ENCODE measurements around the gene PARD3B.

PARD3B gene

GRCh38 chr2:205274801-205275200, 729.5 kb downstream of the PARD3B start:
- Histone ChIP-seq H3K36me3 (replicated peaks; ENCODE audit: insufficient read depth, low read length) (no peaks in the 10 kb centered on the region), H3K4me2 (ENCODE audit: low read depth, low read length) (no peak overlapping the region), H3K79me2 (ENCODE audit: low read length) (no peaks in the 10 kb centered on the region), H2AFZ (ENCODE audit: low read length) (no peak overlapping the region), H3K9ac (ENCODE audit: low read length) (no peak overlapping the region), H3K27ac (ENCODE audit: low read length) (no peak overlapping the region), H3K4me1 (ENCODE audit: low read length) (no peaks in the 10 kb centered on the region), H3K9me3 (replicated peaks; ENCODE audit: insufficient read depth, low read length) (no peaks in the 10 kb centered on the region), H3K4me3 (ENCODE audit: low read length) (no peak overlapping the region), H3K9me2 (replicated peaks; ENCODE audit: insufficient read depth, low read length) (no peaks in the 10 kb centered on the region), H4K20me1 (ENCODE audit: insufficient read depth, low read length) (no peaks in the 10 kb centered on the region), H3F3A (ENCODE audit: insufficient read depth, low read length) (no peaks in the 10 kb centered on the region), H3K27me3 (replicated peaks; ENCODE audit: insufficient read depth, low read length) (no peaks in the 10 kb centered on the region)
- TF ChIP-seq CTCF (IDR thresholded peaks at IDR 0.05; ENCODE audit: low read length) (no peak), EZH2phosphoT487 (IDR thresholded peaks at IDR 0.05; ENCODE audit: low read length) (no peak), EZH2 (optimal IDR thresholded peaks at IDR 0.05; ENCODE audit: low read depth, low read length) (no peak)
- DNase-seq = no peak

GRCh38 chr2:205276116-205276777, 731.0 kb downstream of the PARD3B start:
- Histone ChIP-seq H3K9me2 (replicated peaks; ENCODE audit: insufficient read depth, low read length) (no peaks in the 10 kb centered on the region), H3K4me1 (ENCODE audit: low read length) (no peaks in the 10 kb centered on the region), H3F3A (ENCODE audit: insufficient read depth, low read length) (no peaks in the 10 kb centered on the region), H3K27me3 (replicated peaks; ENCODE audit: insufficient read depth, low read length) (no peaks in the 10 kb centered on the region), H3K9me3 (replicated peaks; ENCODE audit: insufficient read depth, low read length) (no peaks in the 10 kb centered on the region), H3K4me3 (ENCODE audit: low read length) (no peak overlapping the region), H4K20me1 (ENCODE audit: insufficient read depth, low read length) (no peaks in the 10 kb centered on the region), H3K4me2 (ENCODE audit: low read depth, low read length) (no peak overlapping the region), H3K27ac (ENCODE audit: low read length) (no peak overlapping the region), H3K36me3 (replicated peaks; ENCODE audit: insufficient read depth, low read length) (no peaks in the 10 kb centered on the region), H3K79me2 (ENCODE audit: low read length) (no peaks in the 10 kb centered on the region), H2AFZ (ENCODE audit: low read length) (no peak overlapping the region), H3K9ac (ENCODE audit: low read length) (no peak overlapping the region)
- no peak for DNase-seq
- TF ChIP-seq CTCF (IDR thresholded peaks at IDR 0.05; ENCODE audit: low read length) (no peak), EZH2 (optimal IDR thresholded peaks at IDR 0.05; ENCODE audit: low read depth, low read length) (no peak), EZH2phosphoT487 (IDR thresholded peaks at IDR 0.05; ENCODE audit: low read length) (no peak)

GRCh38 chr2:205280596-205281236, 735.4 kb downstream of the PARD3B start:
- TF ChIP-seq CTCF (IDR thresholded peaks at IDR 0.05; ENCODE audit: low read length) (no peak), EZH2phosphoT487 (IDR thresholded peaks at IDR 0.05; ENCODE audit: low read length) (no peak), EZH2 (optimal IDR thresholded peaks at IDR 0.05; ENCODE audit: low read depth, low read length) (no peak)
- Histone ChIP-seq H3K9ac (ENCODE audit: low read length) (no peak overlapping the region), H4K20me1 (ENCODE audit: insufficient read depth, low read length) (no peaks in the 10 kb centered on the region), H3K27me3 (replicated peaks; ENCODE audit: insufficient read depth, low read length) (no peaks in the 10 kb centered on the region), H3K79me2 (ENCODE audit: low read length) (no peaks in the 10 kb centered on the region), H3K9me2 (replicated peaks; ENCODE audit: insufficient read depth, low read length) (no peaks in the 10 kb centered on the region), H3K36me3 (replicated peaks; ENCODE audit: insufficient read depth, low read length) (no peaks in the 10 kb centered on the region), H3F3A (ENCODE audit: insufficient read depth, low read length) (no peaks in the 10 kb centered on the region), H2AFZ (ENCODE audit: low read length) (no peak overlapping the region), H3K4me1 (ENCODE audit: low read length) (no peaks in the 10 kb centered on the region), H3K4me2 (ENCODE audit: low read depth, low read length) (no peak overlapping the region), H3K4me3 (ENCODE audit: low read length) (no peak overlapping the region), H3K9me3 (replicated peaks; ENCODE audit: insufficient read depth, low read length) (no peaks in the 10 kb centered on the region), H3K27ac (ENCODE audit: low read length) (no peak overlapping the region)
- DNase-seq = no peak

Measured in MM.1S (cell line).